HepG2 (cell line): ENCODE measurements around the gene ZNF512B. TPM values are rescaled to one million over a fixed set of nuclear protein-coding genes. Genes with fewer than 3 reads are reported as not detected.

Source experiments
- NFYB ChIP-seq: sonication (generic); formaldehyde crosslinking; IDR thresholded peaks from 2 replicates; pipeline ENCODE4 v1.4.0; 2020; ENCODE audit warnings: missing genetic modification reagents
- TEAD2 ChIP-seq: sonication (generic); formaldehyde crosslinking; IDR thresholded peaks from 2 replicates; pipeline ENCODE4 v1.9.0; 2021; ENCODE audit warnings: missing genetic modification reagents
- ZNF550 ChIP-seq: sonication (generic); formaldehyde crosslinking; IDR thresholded peaks from 2 replicates; pipeline ENCODE4 v1.4.0; 2020; ENCODE audit warnings: mild to moderate bottlenecking, missing genetic modification reagents, borderline replicate concordance
- ZNF562 ChIP-seq: sonication (generic); formaldehyde crosslinking; IDR thresholded peaks from 2 replicates; pipeline ENCODE4 v1.8.0; 2022; ENCODE audit warnings: missing genetic modification reagents, borderline replicate concordance
- ZNF563 ChIP-seq: sonication (generic); formaldehyde crosslinking; IDR thresholded peaks from 2 replicates; pipeline ENCODE4 v1.8.0; 2022; ENCODE audit warnings: mild to moderate bottlenecking, moderate library complexity, missing genetic modification reagents
- polyA plus RNA-seq, 8 experiments: library from polyadenylated mRNA; depleted of rRNA in 3 of 8; stranded (reverse) in 7 of 8; unstranded in 1 of 8; fragments of >200 nt; fragmentation: Illumina TruSeq in 4 of 8; extraction: Trizol in 4 of 8; gene quantifications; 2 replicates each; pipeline versions ENCODE4 v1.2.1 to v1.2.3, GENCODE V29; 2011 to 2016; ENCODE audit warnings: low read depth in 4 of 8, missing spikeins in 1 of 8, mixed read lengths in 1 of 8; ENCODE audit not compliant: insufficient read depth in 1 of 8
- total RNA-seq, 5 experiments: library from RNA; depleted of rRNA; stranded (reverse); fragments of >200 nt; fragmentation: Illumina TruSeq; extraction: Trizol; gene quantifications; 2 replicates each; pipeline ENCODE4 v1.2.3, GENCODE V29; 2016; ENCODE audit warnings: low read depth in 1 of 5
- TF ChIP-seq, protein P1 (sequence below), 2 experiments: sonication (generic) in 1 of 2; formaldehyde crosslinking in 1 of 2; IDR thresholded peaks; 2 replicates each; pipeline versions ENCODE4 v1.4.0 to v1.6.1; 2016 to 2020; ENCODE audit warnings: borderline replicate concordance in 1 of 2, low read depth in 1 of 2, mild to moderate bottlenecking in 1 of 2, missing genetic modification reagents in 1 of 2
- TF ChIP-seq, protein P2 (sequence below): sonication (generic); formaldehyde crosslinking; IDR thresholded peaks from 2 replicates; pipeline ENCODE4 v1.8.0; 2022; ENCODE audit warnings: mild to moderate bottlenecking, missing genetic modification reagents
- TF ChIP-seq, protein P3 (sequence below): sonication (generic); formaldehyde crosslinking; IDR thresholded peaks from 2 replicates; pipeline ENCODE4 v1.4.0; 2020; ENCODE audit warnings: missing genetic modification reagents
- TF ChIP-seq, protein P4 (sequence below): sonication (generic); formaldehyde crosslinking; IDR thresholded peaks from 2 replicates; pipeline ENCODE4 v1.5.1; 2020; ENCODE audit warnings: missing genetic modification reagents, mild to moderate bottlenecking, borderline replicate concordance
- TF ChIP-seq, protein P5 (sequence below): sonication (generic); formaldehyde crosslinking; IDR thresholded peaks from 2 replicates; pipeline ENCODE4 v1.8.0; 2022; ENCODE audit warnings: mild to moderate bottlenecking, missing genetic modification reagents, borderline replicate concordance
- TF ChIP-seq, protein P6 (sequence below): sonication (generic); formaldehyde crosslinking; IDR thresholded peaks from 2 replicates; pipeline ENCODE4 v1.4.0; 2020; ENCODE audit warnings: mild to moderate bottlenecking, missing genetic modification reagents, borderline replicate concordance

Gene ZNF512B
- total and polyA plus RNA-seq, 2 of the 13 experiments (the other 11 are each of a cell fraction or from before 2014, with no cell fraction given), result 11.5 to 30.6 TPM

DNA sequence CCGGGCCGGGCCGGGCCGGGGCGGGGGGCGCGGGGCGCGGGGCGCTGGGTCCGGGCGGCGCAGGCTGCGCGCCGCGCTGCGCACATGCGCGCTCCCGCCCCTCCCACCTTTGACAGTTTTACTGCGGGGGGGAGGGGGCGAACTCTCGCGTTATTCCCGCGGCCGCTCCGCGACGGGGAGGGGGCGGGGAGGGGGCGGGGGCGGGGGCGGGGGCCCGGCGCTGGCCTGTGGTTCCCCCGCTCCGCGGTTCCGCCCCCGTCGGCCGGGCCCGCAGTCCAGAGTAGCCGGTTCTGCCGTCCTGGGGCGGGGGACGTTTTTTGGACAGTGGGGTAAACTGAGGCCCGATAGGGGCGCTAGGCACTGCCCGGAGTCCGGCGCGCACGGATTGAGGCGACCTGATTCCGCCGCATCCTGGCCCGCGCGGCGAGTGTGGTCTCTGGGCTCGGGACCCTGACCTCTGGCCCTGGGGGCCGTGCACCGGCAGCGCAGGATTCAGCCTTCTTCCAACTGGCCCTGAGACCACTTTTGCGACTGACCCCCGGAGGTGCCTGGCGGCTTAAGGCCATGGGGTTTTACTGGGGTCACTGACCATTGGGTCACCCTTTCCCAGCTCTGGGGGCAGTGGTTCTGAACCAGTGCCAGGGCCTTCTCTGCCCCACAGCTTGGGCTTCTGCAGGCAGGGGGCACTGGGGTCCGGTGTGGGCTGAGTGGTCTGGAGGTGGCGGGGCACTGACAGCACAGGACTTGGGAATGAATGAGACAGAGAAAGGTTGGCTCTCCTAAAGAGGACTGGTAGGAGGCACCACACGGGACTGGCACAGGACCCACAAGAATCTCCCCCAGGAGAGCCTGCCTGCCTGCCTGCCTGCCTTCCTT, at the start of gene ZNF512B (continued):
- TF ChIP-seq, protein P1, sequence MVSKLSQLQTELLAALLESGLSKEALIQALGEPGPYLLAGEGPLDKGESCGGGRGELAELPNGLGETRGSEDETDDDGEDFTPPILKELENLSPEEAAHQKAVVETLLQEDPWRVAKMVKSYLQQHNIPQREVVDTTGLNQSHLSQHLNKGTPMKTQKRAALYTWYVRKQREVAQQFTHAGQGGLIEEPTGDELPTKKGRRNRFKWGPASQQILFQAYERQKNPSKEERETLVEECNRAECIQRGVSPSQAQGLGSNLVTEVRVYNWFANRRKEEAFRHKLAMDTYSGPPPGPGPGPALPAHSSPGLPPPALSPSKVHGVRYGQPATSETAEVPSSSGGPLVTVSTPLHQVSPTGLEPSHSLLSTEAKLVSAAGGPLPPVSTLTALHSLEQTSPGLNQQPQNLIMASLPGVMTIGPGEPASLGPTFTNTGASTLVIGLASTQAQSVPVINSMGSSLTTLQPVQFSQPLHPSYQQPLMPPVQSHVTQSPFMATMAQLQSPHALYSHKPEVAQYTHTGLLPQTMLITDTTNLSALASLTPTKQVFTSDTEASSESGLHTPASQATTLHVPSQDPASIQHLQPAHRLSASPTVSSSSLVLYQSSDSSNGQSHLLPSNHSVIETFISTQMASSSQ (IDR thresholded peaks at IDR 0.05; ENCODE audit: low read depth), result no peak
- TF ChIP-seq, protein P1 (CRISPR knock-in tag; IDR thresholded peaks at IDR 0.05; ENCODE audit: borderline replicate concordance), result 0 out of 2 replicates have a peak, but pooled peaks have one; percentile 32
- TF ChIP-seq, protein P2, sequence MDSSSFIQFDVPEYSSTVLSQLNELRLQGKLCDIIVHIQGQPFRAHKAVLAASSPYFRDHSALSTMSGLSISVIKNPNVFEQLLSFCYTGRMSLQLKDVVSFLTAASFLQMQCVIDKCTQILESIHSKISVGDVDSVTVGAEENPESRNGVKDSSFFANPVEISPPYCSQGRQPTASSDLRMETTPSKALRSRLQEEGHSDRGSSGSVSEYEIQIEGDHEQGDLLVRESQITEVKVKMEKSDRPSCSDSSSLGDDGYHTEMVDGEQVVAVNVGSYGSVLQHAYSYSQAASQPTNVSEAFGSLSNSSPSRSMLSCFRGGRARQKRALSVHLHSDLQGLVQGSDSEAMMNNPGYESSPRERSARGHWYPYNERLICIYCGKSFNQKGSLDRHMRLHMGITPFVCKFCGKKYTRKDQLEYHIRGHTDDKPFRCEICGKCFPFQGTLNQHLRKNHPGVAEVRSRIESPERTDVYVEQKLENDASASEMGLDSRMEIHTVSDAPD (CRISPR knock-in tag), result no peak
- no peak for TF ChIP-seq ZNF562
- TF ChIP-seq, protein P3, sequence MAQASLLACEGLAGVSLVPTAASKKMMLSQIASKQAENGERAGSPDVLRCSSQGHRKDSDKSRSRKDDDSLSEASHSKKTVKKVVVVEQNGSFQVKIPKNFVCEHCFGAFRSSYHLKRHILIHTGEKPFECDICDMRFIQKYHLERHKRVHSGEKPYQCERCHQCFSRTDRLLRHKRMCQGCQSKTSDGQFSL (CRISPR knock-in tag), result peak; percentile 3; the same call in 1 of the 2 replicates
- TF ChIP-seq TEAD2 (CRISPR knock-in tag), result no peak; the same call in 1 of the 2 replicates
- TF ChIP-seq, protein P4, sequence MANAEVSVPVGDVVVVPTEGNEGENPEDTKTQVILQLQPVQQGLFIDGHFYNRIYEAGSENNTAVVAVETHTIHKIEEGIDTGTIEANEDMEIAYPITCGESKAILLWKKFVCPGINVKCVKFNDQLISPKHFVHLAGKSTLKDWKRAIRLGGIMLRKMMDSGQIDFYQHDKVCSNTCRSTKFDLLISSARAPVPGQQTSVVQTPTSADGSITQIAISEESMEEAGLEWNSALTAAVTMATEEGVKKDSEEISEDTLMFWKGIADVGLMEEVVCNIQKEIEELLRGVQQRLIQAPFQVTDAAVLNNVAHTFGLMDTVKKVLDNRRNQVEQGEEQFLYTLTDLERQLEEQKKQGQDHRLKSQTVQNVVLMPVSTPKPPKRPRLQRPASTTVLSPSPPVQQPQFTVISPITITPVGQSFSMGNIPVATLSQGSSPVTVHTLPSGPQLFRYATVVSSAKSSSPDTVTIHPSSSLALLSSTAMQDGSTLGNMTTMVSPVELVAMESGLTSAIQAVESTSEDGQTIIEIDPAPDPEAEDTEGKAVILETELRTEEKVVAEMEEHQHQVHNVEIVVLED (CRISPR knock-in tag), result peak; percentile 24; the same call in 1 of the 2 replicates
- TF ChIP-seq, protein P5, sequence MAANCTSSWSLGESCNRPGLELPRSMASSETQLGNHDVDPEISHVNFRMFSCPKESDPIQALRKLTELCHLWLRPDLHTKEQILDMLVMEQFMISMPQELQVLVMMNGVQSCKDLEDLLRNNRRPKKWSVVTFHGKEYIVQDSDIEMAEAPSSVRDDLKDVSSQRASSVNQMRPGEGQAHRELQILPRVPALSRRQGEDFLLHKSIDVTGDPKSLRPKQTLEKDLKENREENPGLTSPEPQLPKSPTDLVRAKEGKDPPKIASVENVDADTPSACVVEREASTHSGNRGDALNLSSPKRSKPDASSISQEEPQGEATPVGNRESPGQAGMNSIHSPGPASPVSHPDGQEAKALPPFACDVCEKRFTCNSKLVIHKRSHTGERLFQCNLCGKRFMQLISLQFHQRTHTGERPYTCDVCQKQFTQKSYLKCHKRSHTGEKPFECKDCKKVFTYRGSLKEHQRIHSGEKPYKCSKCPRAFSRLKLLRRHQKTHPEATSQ (CRISPR knock-in tag), result no peak
- TF ChIP-seq, protein P6, sequence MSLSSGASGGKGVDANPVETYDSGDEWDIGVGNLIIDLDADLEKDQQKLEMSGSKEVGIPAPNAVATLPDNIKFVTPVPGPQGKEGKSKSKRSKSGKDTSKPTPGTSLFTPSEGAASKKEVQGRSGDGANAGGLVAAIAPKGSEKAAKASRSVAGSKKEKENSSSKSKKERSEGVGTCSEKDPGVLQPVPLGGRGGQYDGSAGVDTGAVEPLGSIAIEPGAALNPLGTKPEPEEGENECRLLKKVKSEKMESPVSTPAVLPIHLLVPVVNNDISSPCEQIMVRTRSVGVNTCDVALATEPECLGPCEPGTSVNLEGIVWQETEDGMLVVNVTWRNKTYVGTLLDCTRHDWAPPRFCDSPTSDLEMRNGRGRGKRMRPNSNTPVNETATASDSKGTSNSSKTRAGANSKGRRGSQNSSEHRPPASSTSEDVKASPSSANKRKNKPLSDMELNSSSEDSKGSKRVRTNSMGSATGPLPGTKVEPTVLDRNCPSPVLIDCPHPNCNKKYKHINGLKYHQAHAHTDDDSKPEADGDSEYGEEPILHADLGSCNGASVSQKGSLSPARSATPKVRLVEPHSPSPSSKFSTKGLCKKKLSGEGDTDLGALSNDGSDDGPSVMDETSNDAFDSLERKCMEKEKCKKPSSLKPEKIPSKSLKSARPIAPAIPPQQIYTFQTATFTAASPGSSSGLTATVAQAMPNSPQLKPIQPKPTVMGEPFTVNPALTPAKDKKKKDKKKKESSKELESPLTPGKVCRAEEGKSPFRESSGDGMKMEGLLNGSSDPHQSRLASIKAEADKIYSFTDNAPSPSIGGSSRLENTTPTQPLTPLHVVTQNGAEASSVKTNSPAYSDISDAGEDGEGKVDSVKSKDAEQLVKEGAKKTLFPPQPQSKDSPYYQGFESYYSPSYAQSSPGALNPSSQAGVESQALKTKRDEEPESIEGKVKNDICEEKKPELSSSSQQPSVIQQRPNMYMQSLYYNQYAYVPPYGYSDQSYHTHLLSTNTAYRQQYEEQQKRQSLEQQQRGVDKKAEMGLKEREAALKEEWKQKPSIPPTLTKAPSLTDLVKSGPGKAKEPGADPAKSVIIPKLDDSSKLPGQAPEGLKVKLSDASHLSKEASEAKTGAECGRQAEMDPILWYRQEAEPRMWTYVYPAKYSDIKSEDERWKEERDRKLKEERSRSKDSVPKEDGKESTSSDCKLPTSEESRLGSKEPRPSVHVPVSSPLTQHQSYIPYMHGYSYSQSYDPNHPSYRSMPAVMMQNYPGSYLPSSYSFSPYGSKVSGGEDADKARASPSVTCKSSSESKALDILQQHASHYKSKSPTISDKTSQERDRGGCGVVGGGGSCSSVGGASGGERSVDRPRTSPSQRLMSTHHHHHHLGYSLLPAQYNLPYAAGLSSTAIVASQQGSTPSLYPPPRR (CRISPR knock-in tag), result peak; percentile 53; the same call in 1 of the 2 replicates
- TF ChIP-seq ZNF563 (CRISPR knock-in tag), result peak; percentile 86; the same call in 1 of the 2 replicates
- TF ChIP-seq ZNF550 (CRISPR knock-in tag), result no peak
- peak; percentile 14; the same call in 1 of the 2 replicates for TF ChIP-seq NFYB (CRISPR knock-in tag)
